ENCODE data around the gene ADAMTSL4.

- no peak for TF ChIP-seq CTCF (IDR thresholded peaks at IDR 0.05)
- no peak for TF ChIP-seq POLR2A (IDR thresholded peaks at IDR 0.05)
These were observed 8.6 kb downstream of the ADAMTSL4 start for GRCh38 chr1:150557813-150558212.

Data from vagina (tissue), 2 donors.